Prostate gland (tissue), 2 donors: Measurements from ENCODE around the gene SLC7A10. TPM values are rescaled to one million over a fixed set of nuclear protein-coding genes. Genes with fewer than 3 reads are reported as not detected.

Experiments
- DNase-seq: peaks from one replicate; pipeline ENCODE4 v3.0.0-alpha.2; 2019; ENCODE audit warnings: low spot score
- H3K27ac ChIP-seq, 2 donors: fragments of 200-600 bp; sonication (generic); 2 replicates each; pipeline ENCODE4 v1.5.1; 2017 to 2019
- H3K27me3 ChIP-seq: fragments of 200-600 bp; sonication (generic); replicated peaks from 2 replicates; pipeline ENCODE4 v1.5.1; 2019; ENCODE audit not compliant: insufficient read depth
- H3K36me3 ChIP-seq, 2 donors: fragments of 200-600 bp; sonication (generic); 1 replicate in 1 of 2; 2 replicates in 1 of 2; pipeline versions ENCODE4 v1.5.1 to v1.8.1; 2017 to 2019
- H3K4me1 ChIP-seq: fragments of 200-600 bp; sonication (generic); replicated peaks from 2 replicates; pipeline ENCODE4 v1.5.1; 2019
- H3K4me3 ChIP-seq, 2 donors: fragments of 200-600 bp; sonication (generic); 2 replicates each; pipeline ENCODE4 v1.5.1; 2017 to 2019
- H3K9me3 ChIP-seq: fragments of 200-600 bp; sonication (generic); 2 replicates; pipeline ENCODE4 v1.5.1; 2017
- POLR2A ChIP-seq: fragments of 450-650 bp; IDR thresholded peaks from one replicate; pipeline ENCODE4 v1.6.1; 2016; ENCODE audit warnings: antibody characterized with exemption, mild to moderate bottlenecking
- POLR2AphosphoS5 ChIP-seq: sonication (generic); formaldehyde crosslinking; IDR thresholded peaks from one replicate; pipeline ENCODE4 v1.6.1; 2017; ENCODE audit warnings: antibody characterized with exemption
- WGBS: methylation state at CpG from one replicate; pipeline ENCODE4 v1.1.5; 2018; 5-methylcytosine and 5-hydroxymethylcytosine counted together
- intact Hi-C: fragments of 100-400 bp; cut with DNase I; formaldehyde crosslinking; loops from one replicate; pipeline ENCODE4 v1.14.2; 2022
- total RNA-seq, 2 donors: library from RNA; depleted of rRNA; stranded (reverse); fragments of >200 nt; gene quantifications; one replicate each; pipeline ENCODE4 v1.1.0, GENCODE V29; 2016
- TF ChIP-seq, protein P1 (sequence below), 4 experiments: fragments of 200-600 bp in 2 of 4; fragments of 450-650 bp in 2 of 4; sonication (generic) in 2 of 4; IDR thresholded peaks; 1 replicate in 3 of 4; 2 replicates in 1 of 4; pipeline ENCODE4 v1.5.1; 2016 to 2019; ENCODE audit warnings: antibody characterized with exemption in 4 of 4, mild to moderate bottlenecking in 2 of 4, moderate library complexity in 2 of 4

Gene SLC7A10
- total RNA-seq, 2 donors from 2014 or later, result 3.5 TPM; not detected in 1

DNA sequence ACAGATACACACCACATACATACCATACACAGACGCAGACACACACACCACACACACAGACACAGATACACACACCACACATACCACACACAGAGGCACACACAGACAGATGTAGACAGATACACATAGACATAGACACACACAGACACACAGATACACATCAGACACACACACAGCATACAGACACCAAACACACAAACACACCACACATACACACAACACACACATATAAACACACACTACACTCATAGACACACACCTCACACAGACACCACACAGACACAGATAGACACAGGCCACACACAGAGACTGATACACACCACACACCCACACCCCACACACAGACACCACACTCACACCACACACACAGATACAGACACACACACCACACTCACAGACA, 24.9 kb upstream of the SLC7A10 start:
- no peaks in the 10 kb centered on the region for H3K27me3 ChIP-seq
- no peak for DNase-seq
- no peaks in the 10 kb centered on the region for H3K36me3 ChIP-seq
- no peaks in the 10 kb centered on the region for H3K9me3 ChIP-seq
- TF ChIP-seq POLR2AphosphoS5, result no peak
- TF ChIP-seq, protein P1, sequence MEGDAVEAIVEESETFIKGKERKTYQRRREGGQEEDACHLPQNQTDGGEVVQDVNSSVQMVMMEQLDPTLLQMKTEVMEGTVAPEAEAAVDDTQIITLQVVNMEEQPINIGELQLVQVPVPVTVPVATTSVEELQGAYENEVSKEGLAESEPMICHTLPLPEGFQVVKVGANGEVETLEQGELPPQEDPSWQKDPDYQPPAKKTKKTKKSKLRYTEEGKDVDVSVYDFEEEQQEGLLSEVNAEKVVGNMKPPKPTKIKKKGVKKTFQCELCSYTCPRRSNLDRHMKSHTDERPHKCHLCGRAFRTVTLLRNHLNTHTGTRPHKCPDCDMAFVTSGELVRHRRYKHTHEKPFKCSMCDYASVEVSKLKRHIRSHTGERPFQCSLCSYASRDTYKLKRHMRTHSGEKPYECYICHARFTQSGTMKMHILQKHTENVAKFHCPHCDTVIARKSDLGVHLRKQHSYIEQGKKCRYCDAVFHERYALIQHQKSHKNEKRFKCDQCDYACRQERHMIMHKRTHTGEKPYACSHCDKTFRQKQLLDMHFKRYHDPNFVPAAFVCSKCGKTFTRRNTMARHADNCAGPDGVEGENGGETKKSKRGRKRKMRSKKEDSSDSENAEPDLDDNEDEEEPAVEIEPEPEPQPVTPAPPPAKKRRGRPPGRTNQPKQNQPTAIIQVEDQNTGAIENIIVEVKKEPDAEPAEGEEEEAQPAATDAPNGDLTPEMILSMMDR (IDR thresholded peaks at IDR 0.05), result no peak
- intact Hi-C loops, result no loop called here
- H3K27ac ChIP-seq, result no peak overlapping the region
- WGBS, result 91% methylated on average over 1 of the region's 1 CpG
- H3K4me3 ChIP-seq, result no peak overlapping the region
- no peaks in the 10 kb centered on the region for H3K4me1 ChIP-seq

DNA sequence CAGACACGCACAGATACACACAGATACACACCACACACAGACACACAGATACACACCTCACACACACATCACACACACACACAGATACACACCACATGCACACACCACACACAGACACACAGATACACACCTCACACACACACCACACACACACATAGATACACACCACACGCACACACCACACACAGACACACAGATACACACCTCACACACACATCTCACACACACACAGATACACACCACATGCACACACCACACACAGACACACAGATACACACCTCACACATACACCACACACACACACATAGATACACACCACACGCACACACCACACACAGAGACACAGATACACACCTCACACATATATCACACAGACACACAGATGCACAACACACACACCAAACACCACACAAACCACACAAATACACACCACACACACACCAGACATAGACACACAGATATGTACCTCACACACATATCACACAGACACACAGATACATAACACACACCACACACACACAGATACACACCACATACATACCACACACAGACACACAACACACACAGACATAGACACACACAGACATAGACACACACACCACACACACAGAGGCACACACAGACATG, 24.2 kb upstream of the SLC7A10 start:
- Histone ChIP-seq H3K9me3 (no peaks in the 10 kb centered on the region), H3K36me3 (no peaks in the 10 kb centered on the region), H3K27ac (no peak overlapping the region), H3K27me3 (no peaks in the 10 kb centered on the region), H3K4me1 (no peaks in the 10 kb centered on the region), H3K4me3 (no peak overlapping the region)
- intact Hi-C loops, result no loop called here
- TF ChIP-seq POLR2A (no peak), POLR2AphosphoS5 (no peak)
- TF ChIP-seq, protein P1 (IDR thresholded peaks at IDR 0.05), result no peak
- DNase-seq, result no peak
- 89% methylated on average over 3 of the region's 3 CpGs for WGBS

DNA sequence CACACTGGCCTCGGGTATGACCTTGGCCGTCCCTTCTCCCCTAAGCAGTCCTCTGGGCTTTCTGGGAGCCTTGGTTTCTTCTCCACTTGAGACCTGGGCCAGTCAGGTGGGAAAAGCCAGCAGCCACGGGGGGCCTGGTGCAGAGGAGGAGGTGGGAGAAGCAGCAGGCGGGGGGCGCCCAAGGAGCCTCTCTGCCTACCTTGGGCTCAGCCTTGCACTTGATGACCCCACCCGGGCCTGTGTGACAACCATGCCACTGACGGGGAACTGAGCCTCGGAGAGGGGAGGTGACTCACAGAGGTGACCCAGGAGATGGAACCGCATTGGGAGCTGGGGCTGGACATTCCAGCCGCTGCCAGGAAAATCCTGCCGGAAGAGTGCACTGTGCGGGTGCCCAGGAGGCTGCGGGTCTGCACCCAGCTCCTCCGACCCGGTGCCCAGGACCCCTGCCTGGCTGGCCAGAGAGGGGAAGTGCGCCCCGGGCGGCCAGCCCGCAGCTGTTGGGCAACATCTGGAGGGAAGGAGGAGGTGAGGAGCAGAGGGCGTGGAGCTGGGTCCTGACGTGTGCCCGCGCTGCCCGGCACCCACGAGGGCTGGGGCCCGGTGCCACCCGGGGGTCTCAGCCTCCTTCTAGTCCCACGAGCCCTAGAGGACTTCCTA, 23.4 kb upstream of the SLC7A10 start:
- no peak overlapping the region for H3K27ac ChIP-seq
- TF ChIP-seq POLR2A (no peak), POLR2AphosphoS5 (no peak)
- TF ChIP-seq, protein P1 (IDR thresholded peaks at IDR 0.05), result no peak
- no peaks in the 10 kb centered on the region for H3K9me3 ChIP-seq
- H3K27me3 ChIP-seq, result no peaks in the 10 kb centered on the region
- no peak for DNase-seq
- intact Hi-C loops, result no loop called here
- no peaks in the 10 kb centered on the region for H3K4me1 ChIP-seq
- no peaks in the 10 kb centered on the region for H3K36me3 ChIP-seq
- no peak overlapping the region for H3K4me3 ChIP-seq
- WGBS, result 52% methylated on average over 28 of the region's 28 CpGs

- no peak overlapping the region for H3K4me3 ChIP-seq
- no peaks in the 10 kb centered on the region for H3K9me3 ChIP-seq
- no peaks in the 10 kb centered on the region for H3K36me3 ChIP-seq
- no peaks in the 10 kb centered on the region for H3K27me3 ChIP-seq
- intact Hi-C loops, result no loop called here
- no peak for TF ChIP-seq POLR2AphosphoS5
- TF ChIP-seq, protein P1 (IDR thresholded peaks at IDR 0.05), result no peak
- TF ChIP-seq POLR2A, result no peak
- no peak for DNase-seq
- H3K4me1 ChIP-seq, result no peaks in the 10 kb centered on the region
- WGBS, result 75% methylated on average over 11 of the region's 11 CpGs
- no peak overlapping the region for H3K27ac ChIP-seq
Measured at GRCh38 chr19:33248553-33248953, 22.9 kb upstream of the SLC7A10 start.

- Histone ChIP-seq H3K36me3 (no peaks in the 10 kb centered on the region), H3K27me3 (no peaks in the 10 kb centered on the region), H3K4me1 (no peaks in the 10 kb centered on the region), H3K27ac (no peak overlapping the region), H3K4me3 (no peak overlapping the region), H3K9me3 (no peaks in the 10 kb centered on the region)
- TF ChIP-seq, protein P1 (IDR thresholded peaks at IDR 0.05), result no peak
- TF ChIP-seq POLR2AphosphoS5 (no peak), POLR2A (no peak)
- WGBS, result 91% methylated on average over 8 of the region's 8 CpGs
- DNase-seq, result no peak
- intact Hi-C loops, result no loop called here
Measured at GRCh38 chr19:33248104-33248503, 22.5 kb upstream of the SLC7A10 start.
